H1 (cell line): ENCODE results near the gene SCFD1.

Experiments used
- BRCA1 ChIP-seq: IDR thresholded peaks from 2 replicates; pipeline ENCODE4 v1.6.1; 2012; ENCODE audit warnings: low read depth, low read length, improper control_type of control experiment
- CBX5 ChIP-seq: fragments of 300-800, 300-1000 bp; sonication (generic); IDR thresholded peaks from 2 replicates; pipeline ENCODE4 v1.7.1; 2016; ENCODE audit warnings: antibody characterized with exemption, low read length, low read depth
- CHD2 ChIP-seq: IDR thresholded peaks from 2 replicates; pipeline ENCODE4 v1.6.1; 2012; ENCODE audit warnings: low read length, improper control_type of control experiment
- CTCF ChIP-seq, 3 experiments: IDR thresholded peaks; 1 replicate in 2 of 3; 2 replicates in 1 of 3; pipeline versions ENCODE4 v1.5.1 to v1.6.1; 2011; ENCODE audit warnings: low read length in 3 of 3, mild to moderate bottlenecking in 3 of 3, inconsistent platforms in 2 of 3, low read depth in 1 of 3, moderate library complexity in 1 of 3; ENCODE audit not compliant: insufficient read depth in 1 of 3; ENCODE audit errors: control extremely low read depth in 1 of 3
- EZH2 ChIP-seq: fragments of 200-600 bp; sonication (generic); IDR thresholded peaks from 2 replicates; pipeline ENCODE4 v1.7.1; 2012; ENCODE audit warnings: low read depth, mild to moderate bottlenecking, moderate library complexity, low read length, inconsistent platforms; ENCODE audit not compliant: severe bottlenecking
- JUND ChIP-seq: IDR thresholded peaks from 2 replicates; pipeline ENCODE4 v1.6.1; 2011; ENCODE audit warnings: mild to moderate bottlenecking, improper control_type of control experiment, low read length
- MAFK ChIP-seq: IDR thresholded peaks from 2 replicates; pipeline ENCODE4 v1.6.1; 2012; ENCODE audit warnings: low read depth, mild to moderate bottlenecking, improper control_type of control experiment, low read length
- MAX ChIP-seq: IDR thresholded peaks from 2 replicates; pipeline ENCODE4 v1.6.1; 2012; ENCODE audit warnings: inconsistent platforms
- POLR2AphosphoS5 ChIP-seq: IDR thresholded peaks from 2 replicates; pipeline ENCODE4 v1.6.1; 2011; ENCODE audit warnings: low read depth, low read length
- SP1 ChIP-seq: IDR thresholded peaks from 2 replicates; pipeline ENCODE4 v1.6.1; 2011; ENCODE audit warnings: low read depth, low read length
- TEAD4 ChIP-seq: IDR thresholded peaks from 2 replicates; pipeline ENCODE4 v1.6.1; 2012; ENCODE audit warnings: low read depth, low read length, inconsistent platforms, mixed read lengths

GRCh38 chr14:30620178-30620577 is 1.9 kb upstream of the SCFD1 start:
- TF ChIP-seq CHD2: no peak
- no peak for TF ChIP-seq CTCF (IDR thresholded peaks at IDR 0.05; ENCODE audit: control extremely low read depth in 1 of 3, insufficient read depth in 1 of 3, low read depth in 1 of 3, low read length in 3 of 3)
- TF ChIP-seq BRCA1: no peak
- no peak for TF ChIP-seq POLR2AphosphoS5
- TF ChIP-seq SP1: no peak
- no peak for TF ChIP-seq JUND
- no peak for TF ChIP-seq MAX
- no peak for TF ChIP-seq EZH2
- TF ChIP-seq CBX5: no peak
- no peak for TF ChIP-seq TEAD4
- no peak for TF ChIP-seq MAFK
